ENCODE results near the gene LSS. TPM values are rescaled to one million over a fixed set of nuclear protein-coding genes. Genes with fewer than 3 reads are reported as not detected.

The LSS gene
- total and polyA plus RNA-seq, 10 of the 15 experiments (the other 5 are each of a cell fraction or from before 2014, with no cell fraction given) = 2.9 to 82.4 (median 27.5) TPM

- BruUV-seq (replicated peaks) = no TSS peak
- intact Hi-C loops (cut with micrococcal nuclease; ENCODE audit: unreplicated experiment) (no loop called here), in situ Hi-C loops (cut with MboI) (no loop called here)
- 84% methylated on average over 27 of the region's 27 CpGs for WGBS (ENCODE audit: insufficient coverage, insufficient replicate concordance, low lambda C conversion rate, missing lambda C conversion rate)
- RAD21 ChIA-PET (ENCODE audit: unreplicated experiment) = no interaction called here
- FAIRE-seq (no peak), DNase-seq (ENCODE audit: low read depth, low spot score) (no peak), ATAC-seq (no peak)
- Histone ChIP-seq H3K4me3 (no peak overlapping the region), H2AFZ (ENCODE audit: control insufficient read depth, low read depth, low read length) (no peak overlapping the region), H3K36me3 (ENCODE audit: control insufficient read depth in 2 of 2, insufficient read depth in 2 of 2, low read length in 1 of 2) (peaks cover 0 to 5% of the 10 kb centered on the region in 2 experiments; a peak in 3 of 4 replicates), H3K9me3 (replicated peaks; ENCODE audit: control insufficient read depth, insufficient read depth, low read length) (no peaks in the 10 kb centered on the region), H3K27ac (ENCODE audit: control insufficient read depth, insufficient read depth) (no peak overlapping the region), H3K4me1 (ENCODE audit: control insufficient read depth, insufficient read depth, low read length) (peaks cover 5% of the 10 kb centered on the region; the same call in 1 of the 2 replicates), H3K79me2 (ENCODE audit: control insufficient read depth, insufficient read depth, low read length) (no peaks in the 10 kb centered on the region; the same call in 1 of the 2 replicates), H3K4me2 (ENCODE audit: control insufficient read depth, insufficient read depth) (no peak overlapping the region), H3K27me3 (replicated peaks in 1 of 2; ENCODE audit: control insufficient read depth in 2 of 2, insufficient read depth in 2 of 2, low read length in 1 of 2) (no peaks in the 10 kb centered on the region), H4K20me1 (ENCODE audit: control insufficient read depth, insufficient read depth) (no peaks in the 10 kb centered on the region), H3K9ac (ENCODE audit: control insufficient read depth, insufficient read depth, low read length) (no peak overlapping the region)
- CTCF ChIA-PET = no interaction called here
- SMC1A ChIA-PET (ENCODE audit: uncharacterized antibody, unreplicated experiment) = no interaction called here
- no peak for TF ChIP-seq JUND (IDR thresholded peaks at IDR 0.05; ENCODE audit: low read depth, low read length)
- TF ChIP-seq KDM1A (IDR thresholded peaks at IDR 0.05; ENCODE audit: borderline replicate concordance) = no peak
- no peak for TF ChIP-seq SMARCA5 (IDR thresholded peaks at IDR 0.05)
- TF ChIP-seq TBL1XR1 (IDR thresholded peaks at IDR 0.05; ENCODE audit: low read depth, low read length) = no peak
- no peak for TF ChIP-seq RUNX3 (IDR thresholded peaks at IDR 0.05; ENCODE audit: low read length)
- no peak for TF ChIP-seq SIX5 (IDR thresholded peaks at IDR 0.05; ENCODE audit: low read depth, low read length, severe bottlenecking)
- no peak for TF ChIP-seq NFXL1 (IDR thresholded peaks at IDR 0.05; ENCODE audit: borderline replicate concordance)
- TF ChIP-seq GATAD2B (conservative IDR thresholded peaks at IDR 0.05; ENCODE audit: low read depth) = no peak
- TF ChIP-seq ESRRA (IDR thresholded peaks at IDR 0.05; ENCODE audit: low read length) = no peak
- no peak for TF ChIP-seq SMAD5 (IDR thresholded peaks at IDR 0.05; ENCODE audit: low read depth)
- POLR2A ChIA-PET = no interaction called here
Measured at GRCh38 chr21:46214478-46215340, 13.9 kb downstream of the LSS start.

Measured in GM12878 (cell line).